Activated effector memory CD4-positive, alpha-beta T cell treated with Interleukin-2 at 50 U/mL for 16 hours (primary cell): ENCODE measurements around the gene PHC2.

ENCODE experiments used
- DNase-seq: peaks from one replicate; pipeline ENCODE4 v3.0.0-alpha.2; 2020

Gene PHC2

GRCh38 chr1:33287317-33287716, 143.6 kb downstream of the PHC2 start:
- DNase-seq = no peak

GRCh38 chr1:33286451-33287185, 144.3 kb downstream of the PHC2 start:
- DNase-seq = no peak

- DNase-seq = no peak
Observed at GRCh38 chr1:33284049-33284448, 146.8 kb downstream of the PHC2 start.

- DNase-seq = no peak
Observed at GRCh38 chr1:33282791-33283190, 148.1 kb downstream of the PHC2 start.

GRCh38 chr1:33281554-33282303, 149.2 kb downstream of the PHC2 start:
- DNase-seq = no peak

GRCh38 chr1:33280091-33280661, 150.7 kb downstream of the PHC2 start:
- no peak for DNase-seq

GRCh38 chr1:33277488-33278084, 153.3 kb downstream of the PHC2 start:
- no peak for DNase-seq

- no peak for DNase-seq
Observed at GRCh38 chr1:33276573-33277298, 154.2 kb downstream of the PHC2 start.

GRCh38 chr1:33275706-33276572, 155.0 kb downstream of the PHC2 start:
- no peak for DNase-seq

- DNase-seq = no peak
Observed at GRCh38 chr1:33275195-33275594, 155.7 kb downstream of the PHC2 start.

- DNase-seq = no peak
Observed at GRCh38 chr1:33274446-33274845, 156.4 kb downstream of the PHC2 start.

GRCh38 chr1:33273961-33274371, 156.9 kb downstream of the PHC2 start:
- DNase-seq = no peak
